ENCODE measurements around the gene WDR49. TPM values are rescaled to one million over a fixed set of nuclear protein-coding genes. Genes with fewer than 3 reads are reported as not detected.

Gene WDR49
- total RNA-seq, 1 donor from 2014 or later = 0.84 TPM

DNA sequence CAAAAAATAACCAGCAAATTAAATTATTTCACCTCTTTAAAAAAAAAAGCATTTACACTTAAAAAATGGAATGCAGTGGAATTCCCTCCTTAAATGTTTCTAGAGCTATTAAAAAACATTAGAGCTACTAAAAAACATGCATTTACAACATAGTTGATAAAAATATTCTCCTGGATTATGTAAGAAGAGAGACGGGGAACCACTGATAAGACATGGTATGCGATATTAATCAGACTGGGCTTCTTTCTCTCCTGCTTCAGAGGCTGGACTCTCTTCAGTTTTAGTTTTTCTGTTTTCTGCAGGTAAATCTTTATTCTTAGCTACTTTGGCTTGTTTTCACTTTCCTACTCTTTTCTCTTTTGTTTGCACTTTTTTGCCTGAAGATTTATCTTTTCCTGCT lies 40.4 kb upstream of the WDR49 start:
- H3K4me2 ChIP-seq (ENCODE audit: low read length) = no peak overlapping the region
- no peaks in the 10 kb centered on the region for H3K79me2 ChIP-seq (ENCODE audit: insufficient read depth, low read length)
- Mint-ChIP-seq H3K27ac (ENCODE audit: unreplicated experiment) (peak overlapping the region; percentile 3), H3K9me3 (ENCODE audit: unreplicated experiment) (no peaks in the 10 kb centered on the region), H3K27me3 (ENCODE audit: low read depth, unreplicated experiment) (no peaks in the 10 kb centered on the region), H3K4me1 (ENCODE audit: low read depth, unreplicated experiment) (peaks cover 5% of the 10 kb centered on the region), H3K36me3 (ENCODE audit: low read depth, unreplicated experiment) (no peaks in the 10 kb centered on the region), H3K4me3 (ENCODE audit: unreplicated experiment) (no peak overlapping the region)
- no peak overlapping the region for H3K27ac ChIP-seq (ENCODE audit: low read depth, low read length)
- no peak overlapping the region for H3K4me3 ChIP-seq (ENCODE audit: insufficient read depth, low read depth, low read length)
- H3K9ac ChIP-seq (ENCODE audit: low read length) = no peak overlapping the region
- TF ChIP-seq, protein P1, sequence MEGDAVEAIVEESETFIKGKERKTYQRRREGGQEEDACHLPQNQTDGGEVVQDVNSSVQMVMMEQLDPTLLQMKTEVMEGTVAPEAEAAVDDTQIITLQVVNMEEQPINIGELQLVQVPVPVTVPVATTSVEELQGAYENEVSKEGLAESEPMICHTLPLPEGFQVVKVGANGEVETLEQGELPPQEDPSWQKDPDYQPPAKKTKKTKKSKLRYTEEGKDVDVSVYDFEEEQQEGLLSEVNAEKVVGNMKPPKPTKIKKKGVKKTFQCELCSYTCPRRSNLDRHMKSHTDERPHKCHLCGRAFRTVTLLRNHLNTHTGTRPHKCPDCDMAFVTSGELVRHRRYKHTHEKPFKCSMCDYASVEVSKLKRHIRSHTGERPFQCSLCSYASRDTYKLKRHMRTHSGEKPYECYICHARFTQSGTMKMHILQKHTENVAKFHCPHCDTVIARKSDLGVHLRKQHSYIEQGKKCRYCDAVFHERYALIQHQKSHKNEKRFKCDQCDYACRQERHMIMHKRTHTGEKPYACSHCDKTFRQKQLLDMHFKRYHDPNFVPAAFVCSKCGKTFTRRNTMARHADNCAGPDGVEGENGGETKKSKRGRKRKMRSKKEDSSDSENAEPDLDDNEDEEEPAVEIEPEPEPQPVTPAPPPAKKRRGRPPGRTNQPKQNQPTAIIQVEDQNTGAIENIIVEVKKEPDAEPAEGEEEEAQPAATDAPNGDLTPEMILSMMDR (IDR thresholded peaks at IDR 0.05; ENCODE audit: insufficient read depth, low read depth, low read length) = no peak
- TF ChIP-seq EZH2 (IDR thresholded peaks at IDR 0.05; ENCODE audit: insufficient read depth, low read length) = no peak
- no peaks in the 10 kb centered on the region for H3K4me1 ChIP-seq (ENCODE audit: insufficient read depth, low read length)
- no peaks in the 10 kb centered on the region for H3K9me3 ChIP-seq (ENCODE audit: insufficient read depth, low read depth, low read length)
- peaks cover 7% of the 10 kb centered on the region for H3K36me3 ChIP-seq (ENCODE audit: insufficient read depth, low read length)
- DNase-seq (ENCODE audit: low read depth) (no peak), FAIRE-seq (no peak)
- peaks cover 8% of the 10 kb centered on the region for H4K20me1 ChIP-seq (ENCODE audit: insufficient read depth, low read length)
- no peak overlapping the region for H2AFZ ChIP-seq (ENCODE audit: low read depth, low read length)
- H3K27me3 ChIP-seq (ENCODE audit: insufficient read depth, low read length) = no peaks in the 10 kb centered on the region

DNA sequence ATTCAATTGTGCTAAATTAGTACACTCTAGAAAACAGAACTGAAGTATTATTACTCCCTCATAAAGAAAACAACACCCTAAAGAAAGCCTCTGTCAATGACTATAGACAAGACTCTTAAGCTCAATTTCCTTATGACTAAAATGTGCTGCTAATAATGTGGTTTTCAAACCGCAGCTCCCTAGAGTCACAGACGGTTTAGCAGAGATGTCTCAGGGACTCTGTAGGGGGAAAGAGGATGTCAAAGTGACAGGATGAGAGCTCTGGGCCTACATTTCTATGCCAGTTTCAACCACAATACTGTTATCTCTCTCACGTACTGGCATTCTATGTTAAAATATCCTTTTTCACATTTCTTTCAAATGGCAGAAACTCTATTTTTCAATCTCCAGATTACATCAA lies 37.6 kb upstream of the WDR49 start:
- Histone ChIP-seq H4K20me1 (ENCODE audit: insufficient read depth, low read length) (peaks cover 6% of the 10 kb centered on the region), H3K79me2 (ENCODE audit: insufficient read depth, low read length) (no peaks in the 10 kb centered on the region), H3K9me3 (ENCODE audit: insufficient read depth, low read depth, low read length) (no peaks in the 10 kb centered on the region), H3K4me2 (ENCODE audit: low read length) (no peak overlapping the region), H3K4me3 (ENCODE audit: insufficient read depth, low read depth, low read length) (no peak overlapping the region), H3K9ac (ENCODE audit: low read length) (no peak overlapping the region), H3K27ac (ENCODE audit: low read depth, low read length) (no peak overlapping the region), H3K36me3 (ENCODE audit: insufficient read depth, low read length) (peaks cover 12% of the 10 kb centered on the region), H2AFZ (ENCODE audit: low read depth, low read length) (no peak overlapping the region), H3K27me3 (ENCODE audit: insufficient read depth, low read length) (no peaks in the 10 kb centered on the region), H3K4me1 (ENCODE audit: insufficient read depth, low read length) (no peaks in the 10 kb centered on the region)
- H3K27me3 Mint-ChIP-seq (ENCODE audit: low read depth, unreplicated experiment) = no peaks in the 10 kb centered on the region
- H3K4me1 Mint-ChIP-seq (ENCODE audit: low read depth, unreplicated experiment) = peaks cover 5% of the 10 kb centered on the region
- H3K4me3 Mint-ChIP-seq (ENCODE audit: unreplicated experiment) = no peak overlapping the region
- DNase-seq (ENCODE audit: low read depth) = no peak
- TF ChIP-seq, protein P1 (IDR thresholded peaks at IDR 0.05; ENCODE audit: insufficient read depth, low read depth, low read length) = no peak
- no peak for TF ChIP-seq EZH2 (IDR thresholded peaks at IDR 0.05; ENCODE audit: insufficient read depth, low read length)
- H3K9me3 Mint-ChIP-seq (ENCODE audit: unreplicated experiment) = no peaks in the 10 kb centered on the region
- no peak for FAIRE-seq
- no peak overlapping the region for H3K27ac Mint-ChIP-seq (ENCODE audit: unreplicated experiment)
- H3K36me3 Mint-ChIP-seq (ENCODE audit: low read depth, unreplicated experiment) = no peaks in the 10 kb centered on the region

DNA sequence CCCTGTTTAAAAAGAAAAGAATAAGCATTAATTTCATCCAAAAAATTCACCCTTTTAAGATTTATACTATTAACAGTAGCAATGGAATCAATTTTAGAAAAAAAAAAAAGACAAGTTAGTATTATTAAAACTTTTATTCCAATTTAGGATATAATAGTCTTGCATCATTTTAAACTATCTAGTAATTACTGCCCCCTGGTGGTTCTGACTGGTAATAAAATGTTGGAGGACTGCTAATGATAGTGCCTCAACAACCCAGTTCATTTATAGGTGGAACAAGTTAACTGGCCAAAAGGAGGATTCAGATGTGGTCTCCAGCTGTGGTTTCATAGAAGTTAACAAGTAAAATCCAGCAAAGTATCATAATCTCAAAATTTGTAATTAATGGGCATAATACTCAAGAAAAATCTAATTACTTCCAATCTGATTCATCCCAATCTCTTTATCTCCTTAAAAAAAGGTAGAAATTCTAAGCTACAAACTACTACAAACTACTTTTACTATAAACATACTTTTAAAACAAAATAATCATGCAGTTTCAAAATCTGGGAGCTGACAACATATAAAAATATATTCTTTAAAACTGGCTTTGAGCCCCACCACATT lies 30.7 kb upstream of the WDR49 start:
- peak; percentile 23 for DNase-seq (ENCODE audit: low read depth)
- H3K36me3 ChIP-seq (ENCODE audit: insufficient read depth, low read length) = peaks cover 13% of the 10 kb centered on the region

More for the DNA sequence above, 30.7 kb upstream of the WDR49 start:
- Mint-ChIP-seq H3K9me3 (ENCODE audit: unreplicated experiment) (no peaks in the 10 kb centered on the region), H3K4me1 (ENCODE audit: low read depth, unreplicated experiment) (peaks cover 2% of the 10 kb centered on the region), H3K36me3 (ENCODE audit: low read depth, unreplicated experiment) (peaks cover 3% of the 10 kb centered on the region), H3K4me3 (ENCODE audit: unreplicated experiment) (no peak overlapping the region), H3K27ac (ENCODE audit: unreplicated experiment) (no peak overlapping the region), H3K27me3 (ENCODE audit: low read depth, unreplicated experiment) (no peaks in the 10 kb centered on the region)
- Histone ChIP-seq H3K4me2 (ENCODE audit: low read length) (no peak overlapping the region), H2AFZ (ENCODE audit: low read depth, low read length) (no peak overlapping the region), H3K4me3 (ENCODE audit: insufficient read depth, low read depth, low read length) (no peak overlapping the region), H3K9me3 (ENCODE audit: insufficient read depth, low read depth, low read length) (no peaks in the 10 kb centered on the region), H3K27ac (ENCODE audit: low read depth, low read length) (no peak overlapping the region), H3K27me3 (ENCODE audit: insufficient read depth, low read length) (no peaks in the 10 kb centered on the region), H3K4me1 (ENCODE audit: insufficient read depth, low read length) (no peaks in the 10 kb centered on the region), H3K79me2 (ENCODE audit: insufficient read depth, low read length) (no peaks in the 10 kb centered on the region), H4K20me1 (ENCODE audit: insufficient read depth, low read length) (no peaks in the 10 kb centered on the region), H3K9ac (ENCODE audit: low read length) (no peak overlapping the region)
- TF ChIP-seq EZH2 (IDR thresholded peaks at IDR 0.05; ENCODE audit: insufficient read depth, low read length) = no peak
- TF ChIP-seq, protein P1 (IDR thresholded peaks at IDR 0.05; ENCODE audit: insufficient read depth, low read depth, low read length) = peak; percentile 67
- no peak for FAIRE-seq

Data from astrocyte (in vitro differentiated cells and primary cell).